ENCODE measurements around the gene RANGAP1.
A peak's percentile ranks its signal among the peaks of the same experiment; 100 is the strongest.

RANGAP1 gene

GRCh38 chr22:41285820-41286638 is at the start of gene RANGAP1:
TSS of gene RANGAP1 (minus strand) at chr22:41286187. CDS start at chr22:41281044, 5,143 bp downstream.
- TF ChIP-seq TOX (CRISPR knock-in tag; IDR thresholded peaks at IDR 0.05; ENCODE audit: borderline replicate concordance) (no peak), RARB (CRISPR knock-in tag; IDR thresholded peaks at IDR 0.05) (no peak), CSDC2 (CRISPR knock-in tag; IDR thresholded peaks at IDR 0.05) (no peak), ZNF8 (CRISPR knock-in tag; IDR thresholded peaks at IDR 0.05) (no peak), OSR1 (CRISPR knock-in tag; IDR thresholded peaks at IDR 0.05) (no peak), TCF4 (CRISPR knock-in tag; IDR thresholded peaks at IDR 0.05; ENCODE audit: borderline replicate concordance) (no peak), ARNTL (CRISPR knock-in tag; IDR thresholded peaks at IDR 0.05; ENCODE audit: borderline replicate concordance, low read depth) (no peak), GLIS3 (CRISPR knock-in tag; IDR thresholded peaks at IDR 0.05) (no peak), ZNF70 (CRISPR knock-in tag; IDR thresholded peaks at IDR 0.05) (no peak), PPARA (CRISPR knock-in tag; IDR thresholded peaks at IDR 0.05; ENCODE audit: borderline replicate concordance) (no peak), BACH2 (CRISPR knock-in tag; IDR thresholded peaks at IDR 0.05; ENCODE audit: borderline replicate concordance) (no peak), SNAI2 (CRISPR knock-in tag; IDR thresholded peaks at IDR 0.05) (no peak)
- ATAC-seq = peak; percentile 96

- TF ChIP-seq SNAI2 (CRISPR knock-in tag; IDR thresholded peaks at IDR 0.05) = no peak
- TF ChIP-seq TOX (CRISPR knock-in tag; IDR thresholded peaks at IDR 0.05; ENCODE audit: borderline replicate concordance) = no peak
- TF ChIP-seq RARB (CRISPR knock-in tag; IDR thresholded peaks at IDR 0.05) = no peak
- no peak for TF ChIP-seq ZNF8 (CRISPR knock-in tag; IDR thresholded peaks at IDR 0.05)
- TF ChIP-seq PPARA (CRISPR knock-in tag; IDR thresholded peaks at IDR 0.05; ENCODE audit: borderline replicate concordance) = no peak
- TF ChIP-seq ZNF565 (CRISPR knock-in tag; conservative IDR thresholded peaks at IDR 0.05; ENCODE audit: low read depth) = no peak
- TF ChIP-seq ISL1 (CRISPR knock-in tag; IDR thresholded peaks at IDR 0.05) = no peak
- no peak for TF ChIP-seq BACH2 (CRISPR knock-in tag; IDR thresholded peaks at IDR 0.05; ENCODE audit: borderline replicate concordance)
- TF ChIP-seq PATZ1 (CRISPR knock-in tag; IDR thresholded peaks at IDR 0.05; ENCODE audit: borderline replicate concordance) = no peak
- TF ChIP-seq GLIS3 (CRISPR knock-in tag; IDR thresholded peaks at IDR 0.05) = no peak
- no peak for TF ChIP-seq ZFP3 (CRISPR knock-in tag; IDR thresholded peaks at IDR 0.05)
- TF ChIP-seq POU6F1 (CRISPR knock-in tag; IDR thresholded peaks at IDR 0.05; ENCODE audit: borderline replicate concordance, low read depth) = no peak
- no peak for TF ChIP-seq ESRRG (CRISPR knock-in tag; IDR thresholded peaks at IDR 0.05)
- TF ChIP-seq OSR1 (CRISPR knock-in tag; IDR thresholded peaks at IDR 0.05) = no peak
- ATAC-seq = no peak
Measured at GRCh38 chr22:41334951-41335635, 49.1 kb upstream of the RANGAP1 start.

GRCh38 chr22:41334215-41334614 is 48.2 kb upstream of the RANGAP1 start:
- no peak for ATAC-seq
- TF ChIP-seq ISL1 (CRISPR knock-in tag; IDR thresholded peaks at IDR 0.05) (no peak), SNAI2 (CRISPR knock-in tag; IDR thresholded peaks at IDR 0.05) (no peak), GLIS3 (CRISPR knock-in tag; IDR thresholded peaks at IDR 0.05) (no peak), RARB (CRISPR knock-in tag; IDR thresholded peaks at IDR 0.05) (no peak), TCF4 (CRISPR knock-in tag; IDR thresholded peaks at IDR 0.05; ENCODE audit: borderline replicate concordance) (no peak), CSDC2 (CRISPR knock-in tag; IDR thresholded peaks at IDR 0.05) (no peak), ZC3H10 (CRISPR knock-in tag; IDR thresholded peaks at IDR 0.05) (no peak), ZNF70 (CRISPR knock-in tag; IDR thresholded peaks at IDR 0.05) (no peak), ZFP30 (CRISPR knock-in tag; IDR thresholded peaks at IDR 0.05) (no peak), OSR1 (CRISPR knock-in tag; IDR thresholded peaks at IDR 0.05) (no peak)

GRCh38 chr22:41333806-41334205 is 47.8 kb upstream of the RANGAP1 start:
- no peak for TF ChIP-seq ZC3H10 (CRISPR knock-in tag; IDR thresholded peaks at IDR 0.05)
- ATAC-seq = no peak

- no peak for ATAC-seq
Measured at GRCh38 chr22:41332217-41332939, 46.4 kb upstream of the RANGAP1 start.

More at GRCh38 chr22:41332217-41332939, 46.4 kb upstream of the RANGAP1 start:
- TF ChIP-seq ZNF565 (CRISPR knock-in tag; conservative IDR thresholded peaks at IDR 0.05; ENCODE audit: low read depth) (no peak), CSDC2 (CRISPR knock-in tag; IDR thresholded peaks at IDR 0.05) (no peak), ZNF70 (CRISPR knock-in tag; IDR thresholded peaks at IDR 0.05) (no peak), ARNTL (CRISPR knock-in tag; IDR thresholded peaks at IDR 0.05; ENCODE audit: borderline replicate concordance, low read depth) (no peak), ZFP3 (CRISPR knock-in tag; IDR thresholded peaks at IDR 0.05) (no peak), OSR1 (CRISPR knock-in tag; IDR thresholded peaks at IDR 0.05) (no peak), POU6F1 (CRISPR knock-in tag; IDR thresholded peaks at IDR 0.05; ENCODE audit: borderline replicate concordance, low read depth) (no peak), BACH2 (CRISPR knock-in tag; IDR thresholded peaks at IDR 0.05; ENCODE audit: borderline replicate concordance) (no peak), SNAI2 (CRISPR knock-in tag; IDR thresholded peaks at IDR 0.05) (no peak), TCF4 (CRISPR knock-in tag; IDR thresholded peaks at IDR 0.05; ENCODE audit: borderline replicate concordance) (no peak), RARB (CRISPR knock-in tag; IDR thresholded peaks at IDR 0.05) (no peak)

Measured in SK-N-SH treated with all-trans-retinoic acid at 6 μM for 48 hours (cell line).